Raji (cell line): Measurements from ENCODE around the gene VPS13C.

Experiments
- POLR2A ChIP-seq: IDR thresholded peaks from 2 replicates; pipeline ENCODE4 v1.6.1; 2011; ENCODE audit warnings: low read depth, low read length, control low read depth; ENCODE audit not compliant: insufficient read depth

The VPS13C gene

GRCh38 chr15:61834076-61834697, 226.1 kb downstream of the VPS13C start:
- TF ChIP-seq POLR2A = no peak

GRCh38 chr15:61832223-61832622, 228.0 kb downstream of the VPS13C start:
- TF ChIP-seq POLR2A = no peak

- no peak for TF ChIP-seq POLR2A
Observed at GRCh38 chr15:61831505-61831921, 228.7 kb downstream of the VPS13C start.

- no peak for TF ChIP-seq POLR2A
Observed at GRCh38 chr15:61830536-61831330, 229.5 kb downstream of the VPS13C start.

GRCh38 chr15:61829514-61829889, 230.7 kb downstream of the VPS13C start:
- TF ChIP-seq POLR2A = no peak

GRCh38 chr15:61828860-61829513, 231.3 kb downstream of the VPS13C start:
- no peak for TF ChIP-seq POLR2A

GRCh38 chr15:61828008-61828407, 232.2 kb downstream of the VPS13C start:
- TF ChIP-seq POLR2A = no peak

GRCh38 chr15:61827131-61827530, 233.1 kb downstream of the VPS13C start:
- TF ChIP-seq POLR2A = no peak

- no peak for TF ChIP-seq POLR2A
Observed at GRCh38 chr15:61824291-61824690, 236.0 kb downstream of the VPS13C start.

- no peak for TF ChIP-seq POLR2A
Observed at GRCh38 chr15:61822511-61822910, 237.7 kb downstream of the VPS13C start.

- no peak for TF ChIP-seq POLR2A
Observed at GRCh38 chr15:61820951-61821350, 239.3 kb downstream of the VPS13C start.

GRCh38 chr15:61820212-61820611, 240.0 kb downstream of the VPS13C start:
- TF ChIP-seq POLR2A = no peak

- no peak for TF ChIP-seq POLR2A
Observed at GRCh38 chr15:61819386-61819785, 240.9 kb downstream of the VPS13C start.

GRCh38 chr15:61818801-61819200, 241.4 kb downstream of the VPS13C start:
- no peak for TF ChIP-seq POLR2A

- no peak for TF ChIP-seq POLR2A
Observed at GRCh38 chr15:61816856-61817255, 243.4 kb downstream of the VPS13C start.
